Sigmoid colon (tissue), 4 donors: ENCODE measurements around the gene TENM4.

ENCODE experiments used
- POLR2A ChIP-seq, 2 donors: fragments of 450-650 bp; IDR thresholded peaks; one replicate each; pipeline ENCODE4 v1.6.1; 2016; ENCODE audit warnings: antibody characterized with exemption in 2 of 2, mild to moderate bottlenecking in 2 of 2, moderate library complexity in 2 of 2
- POLR2AphosphoS5 ChIP-seq, 4 donors: sonication (generic); formaldehyde crosslinking; IDR thresholded peaks; one replicate each; pipeline ENCODE4 v1.6.1; 2017; ENCODE audit warnings: antibody characterized with exemption in 4 of 4
- TF ChIP-seq, protein P1 (sequence below), 4 experiments: fragments of 450-650 bp in 3 of 4; fragments of 200-600 bp in 1 of 4; IDR thresholded peaks; one replicate each; pipeline ENCODE4 v1.5.1; 2016 to 2019; ENCODE audit warnings: antibody characterized with exemption in 4 of 4, mild to moderate bottlenecking in 3 of 4, moderate library complexity in 2 of 4

DNA sequence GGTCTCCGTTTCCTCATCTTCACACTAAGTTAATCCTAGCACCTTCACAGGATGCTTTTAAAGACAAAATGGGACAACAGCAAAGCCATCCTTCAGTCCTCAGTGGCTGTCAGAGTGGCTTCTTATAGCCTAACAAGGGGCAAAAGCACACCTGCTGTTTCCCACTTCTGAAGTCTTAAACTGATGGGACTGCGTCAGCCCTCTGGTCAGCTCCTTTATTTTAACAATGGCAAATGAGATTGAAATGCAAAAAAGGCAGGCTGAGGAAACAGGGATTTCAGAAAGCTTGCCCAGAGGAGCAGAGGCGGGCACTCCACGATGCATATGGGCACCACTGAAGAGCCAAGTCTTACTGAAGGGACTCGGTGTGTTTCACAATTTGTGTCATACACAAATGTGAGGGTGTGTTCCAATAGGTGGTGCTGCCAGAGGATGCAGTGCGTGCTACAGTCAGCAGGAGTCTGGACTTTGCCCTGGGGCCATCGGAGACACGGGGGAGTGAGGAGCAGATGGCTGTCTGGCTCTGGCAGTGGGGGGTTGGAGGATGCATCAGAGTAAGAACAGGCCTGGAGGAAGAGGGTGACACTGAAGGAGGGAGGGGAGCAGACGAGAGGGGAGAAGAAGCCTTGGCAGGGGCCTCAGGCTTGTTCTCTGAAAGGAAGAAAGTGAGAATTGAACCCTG, 47.3 kb downstream of the TENM4 start:
- TF ChIP-seq, protein P1, sequence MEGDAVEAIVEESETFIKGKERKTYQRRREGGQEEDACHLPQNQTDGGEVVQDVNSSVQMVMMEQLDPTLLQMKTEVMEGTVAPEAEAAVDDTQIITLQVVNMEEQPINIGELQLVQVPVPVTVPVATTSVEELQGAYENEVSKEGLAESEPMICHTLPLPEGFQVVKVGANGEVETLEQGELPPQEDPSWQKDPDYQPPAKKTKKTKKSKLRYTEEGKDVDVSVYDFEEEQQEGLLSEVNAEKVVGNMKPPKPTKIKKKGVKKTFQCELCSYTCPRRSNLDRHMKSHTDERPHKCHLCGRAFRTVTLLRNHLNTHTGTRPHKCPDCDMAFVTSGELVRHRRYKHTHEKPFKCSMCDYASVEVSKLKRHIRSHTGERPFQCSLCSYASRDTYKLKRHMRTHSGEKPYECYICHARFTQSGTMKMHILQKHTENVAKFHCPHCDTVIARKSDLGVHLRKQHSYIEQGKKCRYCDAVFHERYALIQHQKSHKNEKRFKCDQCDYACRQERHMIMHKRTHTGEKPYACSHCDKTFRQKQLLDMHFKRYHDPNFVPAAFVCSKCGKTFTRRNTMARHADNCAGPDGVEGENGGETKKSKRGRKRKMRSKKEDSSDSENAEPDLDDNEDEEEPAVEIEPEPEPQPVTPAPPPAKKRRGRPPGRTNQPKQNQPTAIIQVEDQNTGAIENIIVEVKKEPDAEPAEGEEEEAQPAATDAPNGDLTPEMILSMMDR (IDR thresholded peaks at IDR 0.05), result no peak
- TF ChIP-seq POLR2A (IDR thresholded peaks at IDR 0.05) (no peak), POLR2AphosphoS5 (IDR thresholded peaks at IDR 0.05) (no peak)
